Adrenal gland (tissue), 5 donors: Measurements from ENCODE around the gene SVIL.
"Not testable (repeated sequence)": the region's sequence is repeated elsewhere in the genome, so short reads cannot be mapped to it uniquely, and the experiment has no call there.

Experiments used
- CTCF ChIP-seq, 6 experiments: fragments of 450-650 bp in 4 of 6; fragments of 200-600 bp in 2 of 6; sonication (generic) in 1 of 6; IDR thresholded peaks; 1 replicate in 5 of 6; 2 replicates in 1 of 6; pipeline versions ENCODE4 v1.5.1 to v1.8.0; 2016 to 2021; ENCODE audit warnings: antibody characterized with exemption in 6 of 6, mild to moderate bottlenecking in 2 of 6, moderate library complexity in 1 of 6
- POLR2A ChIP-seq, 2 donors: fragments of 450-650 bp; IDR thresholded peaks; one replicate each; pipeline ENCODE4 v1.6.1; 2017; ENCODE audit warnings: antibody characterized with exemption in 2 of 2, mild to moderate bottlenecking in 2 of 2, moderate library complexity in 1 of 2
- donor health status: DM: no; HTN: no; CAD: no.

GRCh38 chr10:29506324-29506921 is 128.3 kb downstream of the SVIL start:
- not testable (repeated sequence) for TF ChIP-seq CTCF, POLR2A (IDR thresholded peaks at IDR 0.05)
